GM21447 (cell line): ENCODE data around the gene SLC22A31.
"Not testable (repeated sequence)": the region's sequence is repeated elsewhere in the genome, so short reads cannot be mapped to it uniquely, and the experiment has no call there.

ENCODE experiments used
- ATAC-seq: cut with Tn5 transposase; IDR thresholded peaks from one replicate; pipeline ENCODE4 v1.9.1; 2021; ENCODE audit not compliant: unreplicated experiment

The SLC22A31 gene

GRCh38 chr16:89200124-89200849, at the start of gene SLC22A31:
TSS of gene SLC22A31 (minus strand) at chr16:89200537. CDS start at chr16:89200501, 36 bp downstream.
- no peak for ATAC-seq

- ATAC-seq: no peak
Observed at GRCh38 chr16:89248196-89248982, 48.1 kb upstream of the SLC22A31 start.

- not testable (repeated sequence) for ATAC-seq
Observed at GRCh38 chr16:89247734-89248075, 47.4 kb upstream of the SLC22A31 start.

- ATAC-seq: peak; percentile 64
Observed at GRCh38 chr16:89246903-89247733, 46.8 kb upstream of the SLC22A31 start.

- ATAC-seq: no peak
Observed at GRCh38 chr16:89246383-89246902, 46.1 kb upstream of the SLC22A31 start.

- ATAC-seq: no peak
Observed at GRCh38 chr16:89244754-89245153, 44.4 kb upstream of the SLC22A31 start.

- not testable (repeated sequence) for ATAC-seq
Observed at GRCh38 chr16:89244264-89244663, 43.9 kb upstream of the SLC22A31 start.

GRCh38 chr16:89243664-89244063, 43.3 kb upstream of the SLC22A31 start:
- ATAC-seq: no peak

- no peak for ATAC-seq
Observed at GRCh38 chr16:89242795-89243200, 42.5 kb upstream of the SLC22A31 start.

GRCh38 chr16:89241187-89242007, 41.1 kb upstream of the SLC22A31 start:
- ATAC-seq: peak; percentile 57

GRCh38 chr16:89237733-89238132, 37.4 kb upstream of the SLC22A31 start:
- no peak for ATAC-seq

GRCh38 chr16:89233678-89234490, 33.5 kb upstream of the SLC22A31 start:
- no peak for ATAC-seq

GRCh38 chr16:89232107-89232506, 31.8 kb upstream of the SLC22A31 start:
- no peak for ATAC-seq

GRCh38 chr16:89230255-89230654, 29.9 kb upstream of the SLC22A31 start:
- no peak for ATAC-seq

GRCh38 chr16:89224665-89225064, 24.3 kb upstream of the SLC22A31 start:
- no peak for ATAC-seq

- ATAC-seq: no peak
Observed at GRCh38 chr16:89222931-89223330, 22.6 kb upstream of the SLC22A31 start.

GRCh38 chr16:89221604-89222003, 21.3 kb upstream of the SLC22A31 start:
- ATAC-seq: no peak

GRCh38 chr16:89219365-89219764, 19.0 kb upstream of the SLC22A31 start:
- ATAC-seq: no peak

GRCh38 chr16:89217388-89218191, 17.3 kb upstream of the SLC22A31 start, which contains the start of gene ZNF778:
TSS of gene ZNF778 (plus strand) at chr16:89217703. CDS start at chr16:89221128, 3,425 bp downstream.
- peak; percentile 73 for ATAC-seq
